ENCODE measurements around the gene ZDHHC22.

ZDHHC22 gene

GRCh38 chr14:77157740-77158139 is 16.1 kb upstream of the ZDHHC22 start:
- DNase-seq (ENCODE audit: low read depth in 2 of 2): no peak

GRCh38 chr14:77155083-77155482 is 13.5 kb upstream of the ZDHHC22 start:
- DNase-seq (ENCODE audit: low read depth in 2 of 2): no peak

GRCh38 chr14:77154421-77154820 is 12.8 kb upstream of the ZDHHC22 start:
- DNase-seq (ENCODE audit: low read depth in 2 of 2): no peak

GRCh38 chr14:77153802-77154201 is 12.2 kb upstream of the ZDHHC22 start:
- no peak for DNase-seq (ENCODE audit: low read depth in 2 of 2)

GRCh38 chr14:77151918-77152588 is 10.5 kb upstream of the ZDHHC22 start:
- no peak for DNase-seq (ENCODE audit: low read depth in 2 of 2)

- no peak for DNase-seq (ENCODE audit: low read depth in 2 of 2)
These were observed 9.7 kb upstream of the ZDHHC22 start for GRCh38 chr14:77151245-77151644.

- no peak for DNase-seq (ENCODE audit: low read depth in 2 of 2)
These were observed 7.1 kb upstream of the ZDHHC22 start for GRCh38 chr14:77148510-77149231.

- no peak for DNase-seq (ENCODE audit: low read depth in 2 of 2)
These were observed 4.6 kb upstream of the ZDHHC22 start for GRCh38 chr14:77145975-77146740.

GRCh38 chr14:77144412-77145115 is 3.0 kb upstream of the ZDHHC22 start:
- DNase-seq (ENCODE audit: low read depth in 2 of 2): no peak

GRCh38 chr14:77143071-77143470 is 1.5 kb upstream of the ZDHHC22 start:
- no peak for DNase-seq (ENCODE audit: low read depth in 2 of 2)

GRCh38 chr14:77142005-77142800 is 612 bp upstream of the ZDHHC22 start:
- no peak for DNase-seq (ENCODE audit: low read depth in 2 of 2)

- no peak for DNase-seq (ENCODE audit: low read depth in 2 of 2)
These were observed 1.0 kb downstream of the ZDHHC22 start for GRCh38 chr14:77140359-77141213.

- DNase-seq (ENCODE audit: low read depth in 2 of 2): no peak
These were observed 1.8 kb downstream of the ZDHHC22 start for GRCh38 chr14:77139540-77140358.

- DNase-seq (ENCODE audit: low read depth in 2 of 2): no peak
These were observed 2.6 kb downstream of the ZDHHC22 start for GRCh38 chr14:77139022-77139421.

- DNase-seq (ENCODE audit: low read depth in 2 of 2): no peak
These were observed 7.8 kb downstream of the ZDHHC22 start for GRCh38 chr14:77133720-77134338.

GRCh38 chr14:77131871-77132486 is 9.6 kb downstream of the ZDHHC22 start:
- DNase-seq (ENCODE audit: low read depth in 2 of 2): no peak

- DNase-seq (ENCODE audit: low read depth in 2 of 2): no peak
These were observed 10.4 kb downstream of the ZDHHC22 start for GRCh38 chr14:77131206-77131605.

- DNase-seq (ENCODE audit: low read depth in 2 of 2): no peak
These were observed 11.2 kb downstream of the ZDHHC22 start for GRCh38 chr14:77130386-77130785.
